Loucy (cell line): ENCODE measurements around the gene RPS6KA3.

ENCODE experiments used
- H2AFZ ChIP-seq: fragments of 200-600 bp; sonication (generic); 2 replicates; pipeline ENCODE4 v1.6.0; 2016; ENCODE audit warnings: antibody characterized with exemption, mild to moderate bottlenecking, low read length, moderate library complexity
- H3F3A ChIP-seq: fragments of 200-600 bp; 2 replicates; pipeline ENCODE4 v1.6.0; 2016; ENCODE audit warnings: antibody characterized with exemption, low read depth, mild to moderate bottlenecking
- H3K27me3 ChIP-seq: fragments of 200-600 bp; sonication (generic); 2 replicates; pipeline ENCODE4 v1.6.1; 2014; ENCODE audit warnings: low read length, mild to moderate bottlenecking; ENCODE audit not compliant: insufficient read depth, poor library complexity, severe bottlenecking
- H3K36me3 ChIP-seq: fragments of 200-600 bp; sonication (generic); 2 replicates; pipeline ENCODE4 v1.6.1; 2016; ENCODE audit warnings: low read length; ENCODE audit not compliant: insufficient read depth
- H3K4me1 ChIP-seq: fragments of 200-600 bp; sonication (generic); 2 replicates; pipeline ENCODE4 v1.5.1; 2014; ENCODE audit warnings: low read length, mild to moderate bottlenecking; ENCODE audit not compliant: insufficient read depth, poor library complexity, severe bottlenecking
- H3K4me2 ChIP-seq: fragments of 200-600 bp; sonication (generic); 2 replicates; pipeline ENCODE4 v1.6.0; 2014; ENCODE audit warnings: antibody characterized with exemption, low read length, low read depth, mild to moderate bottlenecking; ENCODE audit not compliant: poor library complexity, severe bottlenecking
- H3K4me3 ChIP-seq: fragments of 200-600 bp; sonication (generic); 2 replicates; pipeline ENCODE4 v1.5.1; 2014; ENCODE audit warnings: low read length, mild to moderate bottlenecking, mixed read lengths; ENCODE audit not compliant: poor library complexity, severe bottlenecking
- H3K79me2 ChIP-seq: fragments of 200-600 bp; sonication (generic); 2 replicates; pipeline ENCODE4 v1.6.1; 2014; ENCODE audit warnings: low read length; ENCODE audit not compliant: insufficient read depth
- H3K9ac ChIP-seq: fragments of 200-600 bp; sonication (generic); 2 replicates; pipeline ENCODE4 v1.6.0; 2014; ENCODE audit warnings: mild to moderate bottlenecking, low read depth, low read length, moderate library complexity; ENCODE audit not compliant: poor library complexity, severe bottlenecking
- H3K9me2 ChIP-seq: fragments of 200-600 bp; sonication (generic); replicated peaks from 2 replicates; pipeline ENCODE4 v1.6.1; 2016; ENCODE audit warnings: low read depth, low read length, mixed read lengths
- H3K9me3 ChIP-seq: fragments of 200-600 bp; sonication (generic); 2 replicates; pipeline ENCODE4 v1.6.1; 2014; ENCODE audit warnings: mild to moderate bottlenecking, antibody characterized with exemption, low read length, low read depth; ENCODE audit not compliant: insufficient read depth
- H4K20me1 ChIP-seq: fragments of 200-600 bp; sonication (generic); 2 replicates; pipeline ENCODE4 v1.6.0; 2014; ENCODE audit warnings: antibody characterized with exemption, low read length, mild to moderate bottlenecking; ENCODE audit not compliant: insufficient read depth, poor library complexity, severe bottlenecking
- CTCF ChIP-seq: fragments of 200-600 bp; sonication (generic); conservative IDR thresholded peaks from 2 replicates; pipeline ENCODE4 v1.5.1; 2014; ENCODE audit warnings: mild to moderate bottlenecking, antibody characterized with exemption, low read length
- EZH2phosphoT487 ChIP-seq: fragments of 200-600 bp; IDR thresholded peaks from 2 replicates; pipeline ENCODE4 v1.6.1; 2018; ENCODE audit warnings: antibody characterized with exemption, mild to moderate bottlenecking, moderate library complexity, borderline replicate concordance

Gene RPS6KA3

GRCh38 chrX:20139966-20140365 is 126.7 kb downstream of the RPS6KA3 start:
- Histone ChIP-seq H3K9me3 (no peaks in the 10 kb centered on the region), H3K9ac (peak overlapping the region; percentile 91), H3F3A (no peaks in the 10 kb centered on the region; the same call in 1 of the 2 replicates), H3K36me3 (peaks cover 22% of the 10 kb centered on the region; the same call in 1 of the 2 replicates), H3K79me2 (peaks cover 63% of the 10 kb centered on the region), H3K9me2 (no peaks in the 10 kb centered on the region), H4K20me1 (peaks cover 49% of the 10 kb centered on the region), H3K4me3 (peak overlapping the region; percentile 99), H3K4me2 (peak overlapping the region; percentile 92), H3K4me1 (peaks cover 55% of the 10 kb centered on the region), H2AFZ (no peak overlapping the region), H3K27me3 (no peaks in the 10 kb centered on the region)
- TF ChIP-seq EZH2phosphoT487, result no peak
- no peak for TF ChIP-seq CTCF

- Histone ChIP-seq H3K36me3 (peaks cover 54% of the 10 kb centered on the region; the same call in 1 of the 2 replicates), H2AFZ (no peak overlapping the region), H4K20me1 (peaks cover 54% of the 10 kb centered on the region), H3K27me3 (no peaks in the 10 kb centered on the region), H3K4me1 (peaks cover 42% of the 10 kb centered on the region), H3K9me2 (no peaks in the 10 kb centered on the region), H3F3A (no peaks in the 10 kb centered on the region), H3K9me3 (no peaks in the 10 kb centered on the region), H3K9ac (no peak overlapping the region), H3K4me2 (peak overlapping the region; percentile 70), H3K4me3 (peak overlapping the region; percentile 54), H3K79me2 (peaks cover 78% of the 10 kb centered on the region)
- no peak for TF ChIP-seq CTCF
- TF ChIP-seq EZH2phosphoT487, result no peak
These were observed 130.8 kb downstream of the RPS6KA3 start for GRCh38 chrX:20135944-20136343.

GRCh38 chrX:20132666-20133065 is 134.0 kb downstream of the RPS6KA3 start:
- H4K20me1 ChIP-seq, result peaks cover 28% of the 10 kb centered on the region
- no peaks in the 10 kb centered on the region for H3K9me2 ChIP-seq
- H3K4me3 ChIP-seq, result no peak overlapping the region
- peaks cover 77% of the 10 kb centered on the region for H3K36me3 ChIP-seq
- no peaks in the 10 kb centered on the region for H3K9me3 ChIP-seq
- TF ChIP-seq CTCF, result no peak
- TF ChIP-seq EZH2phosphoT487, result no peak
- peaks cover 18% of the 10 kb centered on the region for H3K4me1 ChIP-seq
- H2AFZ ChIP-seq, result no peak overlapping the region
- no peak overlapping the region for H3K4me2 ChIP-seq
- H3K79me2 ChIP-seq, result peaks cover 46% of the 10 kb centered on the region
- no peaks in the 10 kb centered on the region for H3F3A ChIP-seq
- H3K27me3 ChIP-seq, result no peaks in the 10 kb centered on the region
- no peak overlapping the region for H3K9ac ChIP-seq
